Hematopoietic multipotent progenitor cell treated with erythropoietin and hydrocortisone succinate and interleukin-3 and kit ligand, for 6 days (in vitro differentiated cells): ENCODE data around the gene PLSCR3.

Experiments
- DNase-seq: peaks from one replicate; pipeline ENCODE4 v3.0.0-alpha.2; 2015

Gene PLSCR3

GRCh38 chr17:7394452-7395191 lies at the start of gene PLSCR3:
Gene PLSCR3, minus strand, starts transcription at chr17:7394525. Its CDS starts 415 bp downstream, at chr17:7394110.
- peak; percentile 84 for DNase-seq

GRCh38 chr17:7443499-7444485 lies 49.5 kb upstream of the PLSCR3 start:
- no peak for DNase-seq

GRCh38 chr17:7442142-7442541 lies 47.8 kb upstream of the PLSCR3 start:
- DNase-seq = no peak

GRCh38 chr17:7441266-7441665 lies 46.9 kb upstream of the PLSCR3 start:
- DNase-seq = no peak

- peak; percentile 51 for DNase-seq
Observed at GRCh38 chr17:7440834-7441195, 46.5 kb upstream of the PLSCR3 start.

- DNase-seq = peak; percentile 54
Observed at GRCh38 chr17:7440113-7440833, 45.9 kb upstream of the PLSCR3 start.

GRCh38 chr17:7439462-7440112 lies 45.3 kb upstream of the PLSCR3 start, which contains the start of gene FGF11:
Gene FGF11, plus strand, starts transcription at chr17:7439512. Its CDS starts 109 bp downstream, at chr17:7439621.
- no peak for DNase-seq

GRCh38 chr17:7438656-7439460 lies 44.5 kb upstream of the PLSCR3 start:
- DNase-seq = no peak

- DNase-seq = peak; percentile 62
Observed at GRCh38 chr17:7437950-7438614, 43.8 kb upstream of the PLSCR3 start.

- DNase-seq = no peak
Observed at GRCh38 chr17:7437369-7437863, 43.1 kb upstream of the PLSCR3 start.

GRCh38 chr17:7436556-7437368 lies 42.4 kb upstream of the PLSCR3 start:
- peak; percentile 90 for DNase-seq

- peak; percentile 84 for DNase-seq
Observed at GRCh38 chr17:7435676-7436555, 41.6 kb upstream of the PLSCR3 start.

GRCh38 chr17:7432296-7432695 lies 38.0 kb upstream of the PLSCR3 start:
- no peak for DNase-seq

GRCh38 chr17:7431231-7431630 lies 36.9 kb upstream of the PLSCR3 start:
- DNase-seq = no peak

- no peak for DNase-seq
Observed at GRCh38 chr17:7429722-7430121, 35.4 kb upstream of the PLSCR3 start.

- no peak for DNase-seq
Observed at GRCh38 chr17:7428557-7428956, 34.2 kb upstream of the PLSCR3 start, which contains the start of gene SPEM3. Gene SPEM3, plus strand, starts transcription at chr17:7428857. Its CDS starts 46 bp downstream, at chr17:7428903.

- no peak for DNase-seq
Observed at GRCh38 chr17:7427549-7427948, 33.2 kb upstream of the PLSCR3 start.

- no peak for DNase-seq
Observed at GRCh38 chr17:7426896-7427489, 32.7 kb upstream of the PLSCR3 start.
